ENCODE data around the gene ACBD7. TPM values are rescaled to one million over a fixed set of nuclear protein-coding genes. Genes with fewer than 3 reads are reported as not detected.

Gene ACBD7
- 11.9 TPM for total RNA-seq
- 1.4 TPM for polyA plus RNA-seq
- long read RNA-seq, donor 1: 0 reads
- long read RNA-seq, donor 2: 0 reads
- long read RNA-seq, donor 3, partial matches to known transcripts: 7 of 11 reads
- long read RNA-seq, donor 3, other reads (novel, unspliced or antisense): 0 of 11 reads
- long read RNA-seq, donor 4, partial matches to known transcripts: 0 of 1 reads
- long read RNA-seq, donor 4, other reads (novel, unspliced or antisense): 0 of 1 reads
- long read RNA-seq, donor 5, partial matches to known transcripts: 0 of 3 reads
- long read RNA-seq, donor 5, other reads (novel, unspliced or antisense): 0 of 3 reads
- long read RNA-seq, donor 6, partial matches to known transcripts: 0 of 4 reads
- long read RNA-seq, donor 6, other reads (novel, unspliced or antisense): 0 of 4 reads
- long read RNA-seq, donor 7, partial matches to known transcripts: 0 of 4 reads
- long read RNA-seq, donor 7, other reads (novel, unspliced or antisense): 0 of 4 reads
- long read RNA-seq, donor 8, partial matches to known transcripts: 0 of 2 reads
- long read RNA-seq, donor 8, other reads (novel, unspliced or antisense): 0 of 2 reads
- long read RNA-seq, donor 9, partial matches to known transcripts: 0 of 3 reads
- long read RNA-seq, donor 9, other reads (novel, unspliced or antisense): 0 of 3 reads
- long read RNA-seq, donor 10, partial matches to known transcripts: 0 of 1 reads
- long read RNA-seq, donor 10, other reads (novel, unspliced or antisense): 0 of 1 reads

DNA sequence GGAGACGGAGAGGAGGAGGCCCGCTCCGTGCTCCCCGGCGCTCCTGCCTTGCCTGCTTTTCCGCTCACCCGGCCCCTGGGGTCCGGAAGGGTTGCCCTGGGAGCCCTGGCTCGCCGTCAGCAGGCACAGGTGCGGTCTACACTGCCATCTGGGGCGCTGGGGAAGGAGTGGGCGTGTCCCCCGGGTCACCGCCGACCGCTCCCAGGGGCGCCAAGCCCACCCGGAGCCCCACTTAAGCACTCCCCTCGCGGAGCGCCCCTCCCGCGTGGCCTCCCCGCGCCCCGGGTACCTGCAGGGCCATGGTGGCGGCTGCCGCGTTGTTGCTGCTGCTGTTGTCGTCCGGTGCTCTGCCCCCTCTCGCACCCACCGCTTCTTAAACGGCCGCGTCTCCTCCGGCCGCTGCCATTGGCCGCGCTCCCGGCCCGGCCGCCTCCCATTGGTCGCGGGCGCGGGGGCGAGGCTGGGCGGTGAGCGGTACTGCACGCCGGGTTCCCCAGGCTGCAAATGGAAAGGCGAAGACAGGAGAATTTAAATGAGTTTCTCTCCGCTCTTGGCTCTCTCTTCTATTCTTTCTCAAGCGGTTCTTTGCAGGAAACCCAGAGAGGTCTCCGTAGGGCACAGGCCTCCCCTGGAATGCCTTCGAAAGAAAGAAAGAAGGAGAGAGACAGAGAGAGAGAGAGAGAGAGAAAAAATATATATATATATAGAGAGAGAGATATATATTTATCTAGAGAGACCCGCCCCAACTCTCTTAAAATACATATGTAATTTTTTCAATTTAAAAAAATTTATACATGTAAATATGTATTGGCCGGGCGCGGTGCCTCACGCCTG, at the start of gene ACBD7:
ACBD7 (minus strand) TSS at position 349 of the 834 bp plus-strand sequence; CDS start at position 301, 48 bp downstream.
- Histone ChIP-seq H3K27ac (ENCODE audit: low read depth in 1 of 2, low read length in 1 of 2) (peak within 1 kb of the TSS; percentile 38 to 77), H3K4me1 (ENCODE audit: control insufficient read depth in 2 of 2, insufficient read depth in 2 of 2, low read length in 2 of 2) (peaks cover 0 to 12% of the 10 kb centered on the region in 2 donors), H3K4me3 (ENCODE audit: low read length in 2 of 2) (peak within 1 kb of the TSS; percentile 59 to 73), H3K27me3 (ENCODE audit: control insufficient read depth in 2 of 2, insufficient read depth in 1 of 2, low read length in 1 of 2) (no peaks in the 10 kb centered on the region), H3K9me3 (ENCODE audit: control insufficient read depth in 2 of 2, insufficient read depth in 1 of 2, low read length in 1 of 2) (peaks cover 0 to 3% of the 10 kb centered on the region in 2 donors), H3K36me3 (ENCODE audit: control insufficient read depth in 2 of 2, insufficient read depth in 2 of 2, low read length in 1 of 2) (no peaks in the 10 kb centered on the region)
- WGBS: 7% methylated on average over 63 of the region's 63 CpGs
- DNase-seq (ENCODE audit: low read depth in 6 of 9, low spot score in 9 of 9): peak; percentile 54 to 93 (median 81)

DNA sequence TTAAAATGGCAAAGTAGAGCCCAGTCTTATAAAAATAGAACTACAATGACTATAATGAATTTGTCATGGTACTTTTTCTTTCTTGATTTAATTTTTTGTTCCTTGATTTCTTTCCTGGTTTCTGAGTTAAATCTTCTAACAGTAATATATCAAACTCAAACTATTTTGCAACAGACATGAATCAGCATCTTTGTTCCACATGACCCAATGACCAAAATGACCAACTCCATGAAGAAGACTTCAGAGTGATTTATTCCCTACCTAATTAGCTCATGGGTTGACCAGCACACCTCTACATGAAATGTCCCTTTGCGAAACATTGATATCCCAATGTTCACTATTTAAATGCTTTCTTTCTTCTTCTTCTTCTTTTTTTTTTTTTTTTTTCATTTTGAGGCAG, 49.1 kb upstream of the ACBD7 start:
- H3K27ac ChIP-seq (ENCODE audit: low read depth in 1 of 2, low read length in 1 of 2): no peak overlapping the region
- 100% methylated on average over 1 of the region's 1 CpG for WGBS
- H3K27me3 ChIP-seq (ENCODE audit: control insufficient read depth in 2 of 2, insufficient read depth in 1 of 2, low read length in 1 of 2): no peaks in the 10 kb centered on the region
- peaks cover 14 to 25% of the 10 kb centered on the region in 2 donors for H3K4me1 ChIP-seq (ENCODE audit: control insufficient read depth in 2 of 2, insufficient read depth in 2 of 2, low read length in 2 of 2)
- DNase-seq (ENCODE audit: low read depth in 6 of 9, low spot score in 9 of 9): no peak
- no peak overlapping the region for H3K4me3 ChIP-seq (ENCODE audit: low read length in 2 of 2)
- H3K9me3 ChIP-seq (ENCODE audit: control insufficient read depth in 2 of 2, insufficient read depth in 1 of 2, low read length in 1 of 2): no peaks in the 10 kb centered on the region
- peaks cover 26 to 34% of the 10 kb centered on the region in 2 donors for H3K36me3 ChIP-seq (ENCODE audit: control insufficient read depth in 2 of 2, insufficient read depth in 2 of 2, low read length in 1 of 2)

DNA sequence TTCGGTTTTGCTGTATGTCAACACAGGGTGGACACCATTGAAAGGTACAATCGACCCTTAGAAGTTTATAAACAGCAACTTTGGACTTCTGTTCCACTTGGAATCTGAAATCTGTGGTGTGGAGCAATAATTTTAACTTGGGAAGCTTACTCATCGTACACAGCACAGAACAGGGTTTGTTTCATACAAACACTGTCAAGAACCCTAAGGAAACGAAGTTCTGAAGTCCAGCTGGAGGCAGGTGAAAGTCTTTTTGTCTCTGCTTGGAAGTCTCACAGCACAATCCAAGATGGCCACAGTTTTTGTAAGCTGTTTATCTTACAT, 48.4 kb upstream of the ACBD7 start:
- Histone ChIP-seq H3K4me3 (ENCODE audit: low read length in 2 of 2) (no peak overlapping the region), H3K9me3 (ENCODE audit: control insufficient read depth in 2 of 2, insufficient read depth in 1 of 2, low read length in 1 of 2) (no peaks in the 10 kb centered on the region), H3K36me3 (ENCODE audit: control insufficient read depth in 2 of 2, insufficient read depth in 2 of 2, low read length in 1 of 2) (peaks cover 33 to 39% of the 10 kb centered on the region in 2 donors), H3K27ac (ENCODE audit: low read depth in 1 of 2, low read length in 1 of 2) (no peak overlapping the region), H3K4me1 (ENCODE audit: control insufficient read depth in 2 of 2, insufficient read depth in 2 of 2, low read length in 2 of 2) (peaks cover 12 to 20% of the 10 kb centered on the region in 2 donors), H3K27me3 (ENCODE audit: control insufficient read depth in 2 of 2, insufficient read depth in 1 of 2, low read length in 1 of 2) (no peaks in the 10 kb centered on the region)
- DNase-seq (ENCODE audit: low read depth in 6 of 9, low spot score in 9 of 9): no peak
- 88% methylated on average over 4 of the region's 4 CpGs for WGBS

DNA sequence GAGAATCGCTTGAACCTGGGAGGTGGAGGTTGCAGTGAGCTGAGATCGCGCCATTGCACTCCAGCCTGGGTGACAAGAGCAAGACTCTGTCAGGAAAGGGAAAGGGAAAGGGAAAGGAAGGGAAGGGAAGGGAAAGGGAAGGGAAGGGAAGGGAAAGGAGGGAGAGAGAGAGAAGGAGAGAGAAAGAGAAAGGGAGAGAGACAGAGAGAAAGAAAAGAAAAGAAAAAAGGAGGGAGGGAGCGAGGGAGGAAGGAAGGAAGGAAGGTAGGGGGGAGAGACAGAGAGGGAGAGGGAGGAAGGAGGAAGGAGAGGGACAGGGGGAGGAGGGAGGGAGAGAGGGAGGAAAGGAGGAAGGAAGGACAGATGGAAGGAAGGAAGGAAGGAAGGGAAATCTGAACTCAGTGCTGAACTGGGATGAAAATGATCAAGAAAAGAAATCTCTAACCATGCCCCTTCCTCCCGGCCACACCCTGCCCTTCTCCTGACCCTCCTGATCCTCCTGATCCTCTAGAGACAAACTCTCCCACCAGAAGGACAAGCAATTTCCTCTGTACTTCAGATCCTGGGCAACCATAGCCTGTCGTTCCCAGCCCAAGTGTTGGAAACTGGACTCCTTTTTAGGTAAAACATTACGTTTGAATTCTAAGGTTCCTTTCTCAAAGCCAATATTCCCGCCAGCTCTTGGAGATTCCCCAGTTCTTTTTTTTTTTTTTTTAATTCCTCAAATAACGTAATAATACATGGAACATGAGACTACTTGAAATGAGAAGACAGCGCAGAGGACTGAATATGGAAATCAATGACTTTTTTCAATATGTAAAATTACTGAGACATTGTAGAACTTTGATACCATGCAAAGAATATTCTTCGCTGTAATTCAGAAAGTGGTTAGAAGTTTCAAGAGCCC, 47.8 kb upstream of the ACBD7 start:
- WGBS: 97% methylated on average over 11 of the region's 11 CpGs
- DNase-seq (ENCODE audit: low read depth in 6 of 9, low spot score in 9 of 9): no peak
- no peaks in the 10 kb centered on the region for H3K27me3 ChIP-seq (ENCODE audit: control insufficient read depth in 2 of 2, insufficient read depth in 1 of 2, low read length in 1 of 2)
- H3K4me1 ChIP-seq (ENCODE audit: control insufficient read depth in 2 of 2, insufficient read depth in 2 of 2, low read length in 2 of 2): peaks cover 12 to 20% of the 10 kb centered on the region in 2 donors
- no peaks in the 10 kb centered on the region for H3K9me3 ChIP-seq (ENCODE audit: control insufficient read depth in 2 of 2, insufficient read depth in 1 of 2, low read length in 1 of 2)
- H3K36me3 ChIP-seq (ENCODE audit: control insufficient read depth in 2 of 2, insufficient read depth in 2 of 2, low read length in 1 of 2): peaks cover 37 to 44% of the 10 kb centered on the region in 2 donors
- H3K27ac ChIP-seq (ENCODE audit: low read depth in 1 of 2, low read length in 1 of 2): no peak overlapping the region
- no peak overlapping the region for H3K4me3 ChIP-seq (ENCODE audit: low read length in 2 of 2)

DNA sequence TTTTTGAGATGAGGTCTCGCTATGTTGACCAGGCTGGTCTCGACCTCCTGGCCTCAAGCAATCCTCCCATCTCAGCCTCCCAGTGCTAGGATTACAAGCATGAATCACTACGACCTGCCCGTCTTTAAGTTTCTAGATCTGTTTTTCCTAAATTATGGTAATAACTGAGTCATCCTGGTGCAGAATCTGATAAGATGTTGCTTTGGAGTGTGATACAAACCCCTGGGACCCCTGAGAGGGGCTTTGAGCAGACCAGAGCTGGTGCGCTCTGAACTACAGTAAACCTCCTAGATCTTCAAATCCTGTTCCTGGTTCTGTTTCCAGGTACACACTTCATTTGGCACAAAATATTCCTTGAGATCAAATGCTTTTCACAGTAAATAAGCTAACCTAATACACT, 42.8 kb upstream of the ACBD7 start:
- no peak for DNase-seq (ENCODE audit: low read depth in 6 of 9, low spot score in 9 of 9)
- H3K27me3 ChIP-seq (ENCODE audit: control insufficient read depth in 2 of 2, insufficient read depth in 1 of 2, low read length in 1 of 2): no peaks in the 10 kb centered on the region
- no peak overlapping the region for H3K4me3 ChIP-seq (ENCODE audit: low read length in 2 of 2)
- no peaks in the 10 kb centered on the region for H3K9me3 ChIP-seq (ENCODE audit: control insufficient read depth in 2 of 2, insufficient read depth in 1 of 2, low read length in 1 of 2)
- no peak overlapping the region for H3K27ac ChIP-seq (ENCODE audit: low read depth in 1 of 2, low read length in 1 of 2)
- 98% methylated on average over 5 of the region's 5 CpGs for WGBS
- no peaks in the 10 kb centered on the region for H3K4me1 ChIP-seq (ENCODE audit: control insufficient read depth in 2 of 2, insufficient read depth in 2 of 2, low read length in 2 of 2)
- peaks cover 58 to 71% of the 10 kb centered on the region in 2 donors for H3K36me3 ChIP-seq (ENCODE audit: control insufficient read depth in 2 of 2, insufficient read depth in 2 of 2, low read length in 1 of 2)

DNA sequence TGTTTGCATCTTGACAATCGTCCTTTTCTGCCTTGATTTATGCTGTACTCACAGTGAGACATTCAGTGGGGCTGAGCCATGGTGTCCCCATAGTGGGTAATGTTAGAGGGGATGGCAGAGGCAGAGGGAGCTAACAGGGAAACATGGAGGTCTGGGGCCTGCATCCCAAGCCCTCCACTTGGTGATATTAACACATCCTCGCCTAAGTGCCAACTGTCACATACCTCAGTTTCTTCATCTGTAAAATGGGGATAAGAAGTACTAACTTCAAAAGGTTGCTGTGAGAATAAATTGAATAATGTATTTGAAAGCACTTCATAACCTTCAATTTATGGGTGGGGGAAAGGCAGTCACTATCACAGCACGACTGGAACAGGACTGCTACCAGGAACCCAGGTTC, 36.3 kb upstream of the ACBD7 start:
- Histone ChIP-seq H3K27me3 (ENCODE audit: control insufficient read depth in 2 of 2, insufficient read depth in 1 of 2, low read length in 1 of 2) (no peaks in the 10 kb centered on the region), H3K36me3 (ENCODE audit: control insufficient read depth in 2 of 2, insufficient read depth in 2 of 2, low read length in 1 of 2) (peaks cover 44 to 58% of the 10 kb centered on the region in 2 donors), H3K4me1 (ENCODE audit: control insufficient read depth in 2 of 2, insufficient read depth in 2 of 2, low read length in 2 of 2) (no peaks in the 10 kb centered on the region), H3K9me3 (ENCODE audit: control insufficient read depth in 2 of 2, insufficient read depth in 1 of 2, low read length in 1 of 2) (no peaks in the 10 kb centered on the region), H3K27ac (ENCODE audit: low read depth in 1 of 2, low read length in 1 of 2) (no peak overlapping the region), H3K4me3 (ENCODE audit: low read length in 2 of 2) (no peak overlapping the region)
- DNase-seq (ENCODE audit: low read depth in 6 of 9, low spot score in 9 of 9): no peak
- 97% methylated on average over 3 of the region's 3 CpGs for WGBS

DNA sequence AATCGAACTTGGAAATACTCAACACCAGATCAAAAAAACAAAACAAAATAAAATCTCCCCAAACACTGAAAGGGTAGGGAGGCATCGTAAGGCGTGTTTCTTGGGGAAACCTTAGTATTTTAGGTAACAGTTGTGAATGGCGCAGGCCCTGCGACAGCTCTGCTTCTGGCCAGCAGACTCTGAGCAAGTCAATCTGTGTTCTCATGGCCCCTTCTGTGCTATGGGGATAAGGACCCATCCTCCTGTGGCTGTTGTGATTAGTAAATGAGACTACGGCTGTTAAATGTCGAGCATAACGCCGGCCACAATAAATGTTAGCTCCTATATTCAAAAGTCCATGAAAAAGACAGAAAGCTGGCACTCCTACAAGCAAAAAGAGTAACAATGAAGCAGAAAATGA, 35.6 kb upstream of the ACBD7 start:
- no peak for DNase-seq (ENCODE audit: low read depth in 6 of 9, low spot score in 9 of 9)
- 97% methylated on average over 9 of the region's 9 CpGs for WGBS
- H3K27ac ChIP-seq (ENCODE audit: low read depth in 1 of 2, low read length in 1 of 2): no peak overlapping the region
- H3K36me3 ChIP-seq (ENCODE audit: control insufficient read depth in 2 of 2, insufficient read depth in 2 of 2, low read length in 1 of 2): peaks cover 50 to 58% of the 10 kb centered on the region in 2 donors
- no peaks in the 10 kb centered on the region for H3K27me3 ChIP-seq (ENCODE audit: control insufficient read depth in 2 of 2, insufficient read depth in 1 of 2, low read length in 1 of 2)
- H3K9me3 ChIP-seq (ENCODE audit: control insufficient read depth in 2 of 2, insufficient read depth in 1 of 2, low read length in 1 of 2): no peaks in the 10 kb centered on the region
- no peaks in the 10 kb centered on the region for H3K4me1 ChIP-seq (ENCODE audit: control insufficient read depth in 2 of 2, insufficient read depth in 2 of 2, low read length in 2 of 2)
- no peak overlapping the region for H3K4me3 ChIP-seq (ENCODE audit: low read length in 2 of 2)

DNA sequence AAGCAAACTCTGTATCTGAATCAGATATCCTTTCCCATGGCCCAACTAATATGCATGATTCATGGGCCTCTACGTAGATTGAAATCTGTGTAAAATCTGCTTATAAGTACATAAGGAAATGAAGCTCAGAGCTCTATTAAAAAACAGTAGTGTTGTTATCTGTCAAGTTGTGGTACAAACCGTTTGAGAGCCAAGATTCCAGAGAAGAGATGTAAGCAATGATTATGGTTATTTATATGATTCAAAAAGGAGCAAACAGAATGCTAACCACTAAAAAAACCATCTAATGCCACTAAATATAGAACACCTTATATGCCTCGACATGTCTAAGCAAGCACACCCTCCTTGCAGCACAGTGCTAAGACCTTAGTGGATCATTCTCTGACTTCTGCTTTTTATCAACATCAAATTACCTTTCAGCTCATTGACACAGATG, 35.2 kb upstream of the ACBD7 start:
- no peak overlapping the region for H3K4me3 ChIP-seq (ENCODE audit: low read length in 2 of 2)
- H3K27ac ChIP-seq (ENCODE audit: low read depth in 1 of 2, low read length in 1 of 2): no peak overlapping the region
- 65% methylated on average over 3 of the region's 3 CpGs for WGBS
- H3K27me3 ChIP-seq (ENCODE audit: control insufficient read depth in 2 of 2, insufficient read depth in 1 of 2, low read length in 1 of 2): no peaks in the 10 kb centered on the region
- no peaks in the 10 kb centered on the region for H3K9me3 ChIP-seq (ENCODE audit: control insufficient read depth in 2 of 2, insufficient read depth in 1 of 2, low read length in 1 of 2)
- DNase-seq (ENCODE audit: low read depth in 6 of 9, low spot score in 9 of 9): no peak
- H3K36me3 ChIP-seq (ENCODE audit: control insufficient read depth in 2 of 2, insufficient read depth in 2 of 2, low read length in 1 of 2): peaks cover 53 to 62% of the 10 kb centered on the region in 2 donors
- no peaks in the 10 kb centered on the region for H3K4me1 ChIP-seq (ENCODE audit: control insufficient read depth in 2 of 2, insufficient read depth in 2 of 2, low read length in 2 of 2)

Data from thymus (tissue), 14 donors.